Stimulated activated effector memory CD8-positive, alpha-beta T cell treated with anti-CD3 and anti-CD28 coated beads, Interleukin-12 subunit alpha, Interleukin-12 subunit beta, amount 100 ng/mL, for 72 hours (primary cell): ENCODE results near the gene PPP6R1.
A peak's percentile ranks its signal among the peaks of the same experiment; 100 is the strongest.

Experiments
- ATAC-seq: fragments of 150-1000 bp; cut with Tn5 transposase; 2 replicates; pipeline ENCODE4 v1.10.0; 2021
- DNase-seq, 2 donors: peaks; one replicate each; pipeline ENCODE4 v3.0.0; 2021 to 2022; ENCODE audit warnings: low spot score in 2 of 2
- H3K27ac Mint-ChIP-seq: one replicate; pipeline ENCODE4 v1.8.0; 2022; ENCODE audit warnings: mild to moderate bottlenecking, mixed read lengths
- H3K36me3 Mint-ChIP-seq: one replicate; pipeline ENCODE4 v1.8.0; 2022; ENCODE audit warnings: mild to moderate bottlenecking, mixed read lengths
- H3K4me1 Mint-ChIP-seq: one replicate; pipeline ENCODE4 v1.8.0; 2022; ENCODE audit warnings: mixed read lengths
- H3K4me3 Mint-ChIP-seq: one replicate; pipeline ENCODE4 v1.8.0; 2022; ENCODE audit warnings: mild to moderate bottlenecking, mixed read lengths
- H3K9me3 Mint-ChIP-seq: one replicate; pipeline ENCODE4 v1.8.0; 2022; ENCODE audit warnings: mixed read lengths

The PPP6R1 gene

GRCh38 chr19:55245236-55245904 is 13.4 kb downstream of the PPP6R1 start:
- Mint-ChIP-seq H3K27ac (peak overlapping the region; percentile 36), H3K36me3 (peaks cover 88% of the 10 kb centered on the region), H3K4me1 (peaks cover 28% of the 10 kb centered on the region), H3K9me3 (no peaks in the 10 kb centered on the region), H3K4me3 (no peak overlapping the region)
- ATAC-seq = no peak
- DNase-seq = no peak

GRCh38 chr19:55244004-55244680 is 14.7 kb downstream of the PPP6R1 start:
- peaks cover 90% of the 10 kb centered on the region for H3K36me3 Mint-ChIP-seq

GRCh38 chr19:55242517-55242916 is 16.3 kb downstream of the PPP6R1 start:
- Mint-ChIP-seq H3K9me3 (no peaks in the 10 kb centered on the region), H3K4me1 (peaks cover 13% of the 10 kb centered on the region), H3K27ac (peak overlapping the region; percentile 38), H3K36me3 (peaks cover 94% of the 10 kb centered on the region), H3K4me3 (no peak overlapping the region)
- no peak for DNase-seq
- ATAC-seq = no peak

More at GRCh38 chr19:55244004-55244680, 14.7 kb downstream of the PPP6R1 start:
- Mint-ChIP-seq H3K9me3 (no peaks in the 10 kb centered on the region), H3K4me3 (no peak overlapping the region), H3K27ac (no peak overlapping the region), H3K4me1 (peaks cover 25% of the 10 kb centered on the region)
- no peak for DNase-seq
- ATAC-seq = no peak

- Mint-ChIP-seq H3K4me3 (no peak overlapping the region), H3K9me3 (no peaks in the 10 kb centered on the region), H3K4me1 (peaks cover 13% of the 10 kb centered on the region), H3K36me3 (peaks cover 97% of the 10 kb centered on the region), H3K27ac (no peak overlapping the region)
- ATAC-seq = peak; percentile 5
- DNase-seq = no peak
Measured at GRCh38 chr19:55241935-55242464, 16.8 kb downstream of the PPP6R1 start.

- ATAC-seq = no peak
- no peak overlapping the region for H3K27ac Mint-ChIP-seq
- H3K4me3 Mint-ChIP-seq = no peak overlapping the region
- peaks cover 100% of the 10 kb centered on the region for H3K36me3 Mint-ChIP-seq
- no peak for DNase-seq
- peaks cover 19% of the 10 kb centered on the region for H3K4me1 Mint-ChIP-seq
- H3K9me3 Mint-ChIP-seq = no peaks in the 10 kb centered on the region
Measured at GRCh38 chr19:55241143-55241934, 17.5 kb downstream of the PPP6R1 start.

- Mint-ChIP-seq H3K4me3 (no peak overlapping the region), H3K36me3 (peaks cover 100% of the 10 kb centered on the region), H3K27ac (no peak overlapping the region), H3K9me3 (no peaks in the 10 kb centered on the region), H3K4me1 (peaks cover 23% of the 10 kb centered on the region)
- ATAC-seq (no peak), DNase-seq (no peak)
Measured at GRCh38 chr19:55240713-55241020, 18.1 kb downstream of the PPP6R1 start.

GRCh38 chr19:55239004-55239403 is 19.8 kb downstream of the PPP6R1 start:
- no peak overlapping the region for H3K27ac Mint-ChIP-seq
- H3K36me3 Mint-ChIP-seq = peaks cover 100% of the 10 kb centered on the region
- no peak for ATAC-seq
- H3K4me3 Mint-ChIP-seq = no peak overlapping the region
- H3K4me1 Mint-ChIP-seq = peaks cover 18% of the 10 kb centered on the region
- no peak for DNase-seq
- H3K9me3 Mint-ChIP-seq = no peaks in the 10 kb centered on the region

GRCh38 chr19:55238030-55238429 is 20.8 kb downstream of the PPP6R1 start:
- no peak overlapping the region for H3K4me3 Mint-ChIP-seq
- H3K36me3 Mint-ChIP-seq = peaks cover 100% of the 10 kb centered on the region
- no peak for DNase-seq
- no peak for ATAC-seq
- H3K4me1 Mint-ChIP-seq = peaks cover 17% of the 10 kb centered on the region
- H3K9me3 Mint-ChIP-seq = no peaks in the 10 kb centered on the region
- no peak overlapping the region for H3K27ac Mint-ChIP-seq

GRCh38 chr19:55232986-55233385 is 25.8 kb downstream of the PPP6R1 start:
- H3K9me3 Mint-ChIP-seq = no peaks in the 10 kb centered on the region
- peaks cover 10% of the 10 kb centered on the region for H3K4me1 Mint-ChIP-seq
- no peak overlapping the region for H3K4me3 Mint-ChIP-seq
- DNase-seq (no peak), ATAC-seq (no peak)
- H3K27ac Mint-ChIP-seq = peak overlapping the region; percentile 40
- H3K36me3 Mint-ChIP-seq = peaks cover 96% of the 10 kb centered on the region

- no peak overlapping the region for H3K27ac Mint-ChIP-seq
- H3K4me1 Mint-ChIP-seq = peaks cover 10% of the 10 kb centered on the region
- H3K9me3 Mint-ChIP-seq = no peaks in the 10 kb centered on the region
- ATAC-seq (no peak), DNase-seq (no peak)
- H3K4me3 Mint-ChIP-seq = no peak overlapping the region
- peaks cover 96% of the 10 kb centered on the region for H3K36me3 Mint-ChIP-seq
Measured at GRCh38 chr19:55232286-55232602, 26.6 kb downstream of the PPP6R1 start.

- no peak for ATAC-seq
- H3K4me1 Mint-ChIP-seq = peaks cover 7% of the 10 kb centered on the region
- no peak for DNase-seq
- no peak overlapping the region for H3K4me3 Mint-ChIP-seq
- H3K36me3 Mint-ChIP-seq = peaks cover 96% of the 10 kb centered on the region
- H3K27ac Mint-ChIP-seq = no peak overlapping the region
- H3K9me3 Mint-ChIP-seq = no peaks in the 10 kb centered on the region
Measured at GRCh38 chr19:55231391-55232285, 27.2 kb downstream of the PPP6R1 start.

GRCh38 chr19:55230780-55231179 is 28.0 kb downstream of the PPP6R1 start:
- Mint-ChIP-seq H3K4me1 (peaks cover 3% of the 10 kb centered on the region), H3K9me3 (no peaks in the 10 kb centered on the region), H3K27ac (peak overlapping the region; percentile 10), H3K4me3 (no peak overlapping the region), H3K36me3 (peaks cover 96% of the 10 kb centered on the region)
- no peak for ATAC-seq
- no peak for DNase-seq

GRCh38 chr19:55230329-55230728 is 28.5 kb downstream of the PPP6R1 start:
- peaks cover 96% of the 10 kb centered on the region for H3K36me3 Mint-ChIP-seq
- DNase-seq (no peak), ATAC-seq (no peak)
- H3K4me1 Mint-ChIP-seq = peaks cover 8% of the 10 kb centered on the region
- H3K9me3 Mint-ChIP-seq = no peaks in the 10 kb centered on the region
- H3K4me3 Mint-ChIP-seq = no peak overlapping the region
- H3K27ac Mint-ChIP-seq = no peak overlapping the region

- Mint-ChIP-seq H3K4me3 (no peak overlapping the region), H3K4me1 (peaks cover 10% of the 10 kb centered on the region), H3K36me3 (peaks cover 95% of the 10 kb centered on the region), H3K27ac (peak overlapping the region; percentile 71), H3K9me3 (no peaks in the 10 kb centered on the region)
- no peak for ATAC-seq
- DNase-seq = no peak
Measured at GRCh38 chr19:55229789-55230182, 29.0 kb downstream of the PPP6R1 start.
